AG04450 (cell line): Measurements from ENCODE around the gene CDH13. TPM values are rescaled to one million over a fixed set of nuclear protein-coding genes. Genes with fewer than 3 reads are reported as not detected.

ENCODE experiments used
- CTCF ChIA-PET: fragments of 300-600, 350-600 bp; formaldehyde crosslinking; extraction: SDS; loops from one replicate; lab custom pipeline; 2022; ENCODE audit warnings: antibody characterized with exemption, inconsistent platforms; lab: Charles Lee
- POLR2A ChIA-PET: fragments of 350-600 bp; formaldehyde crosslinking; extraction: SDS; loops from one replicate; lab custom pipeline; 2021; ENCODE audit warnings: antibody characterized with exemption, inconsistent platforms; lab: Yijun Ruan, JAX
- DNase-seq: peaks from one replicate; pipeline ENCODE4 v3.0.0-alpha.2; 2011; ENCODE audit warnings: low read depth, low spot score
- H3K27ac ChIP-seq: one replicate; pipeline ENCODE4 v1.5.1; 2012; ENCODE audit warnings: low read depth, low read length, control low read depth
- H3K27me3 ChIP-seq: one replicate; pipeline ENCODE4 v1.6.0; 2012; ENCODE audit warnings: low read length; ENCODE audit not compliant: control insufficient read depth, insufficient read depth
- H3K4me3 ChIP-seq: 2 replicates; pipeline ENCODE4 v1.5.1; 2011; ENCODE audit warnings: mild to moderate bottlenecking, low read depth, low read length, control low read depth
- H3K9me3 ChIP-seq: 2 replicates; pipeline ENCODE4 v1.5.1; 2012; ENCODE audit warnings: low read length; ENCODE audit not compliant: control insufficient read depth, insufficient read depth
- polyA plus RNA-seq: library from polyadenylated mRNA; depleted of rRNA; stranded (reverse); fragments of >200 nt; gene quantifications from 2 replicates; pipeline ENCODE4 v1.2.3, GENCODE V29; 2011
- TF ChIP-seq, protein P1 (sequence below): IDR thresholded peaks from 2 replicates; pipeline ENCODE4 v1.5.1; 2011; ENCODE audit warnings: low read depth, low read length, control low read depth, inconsistent platforms

CDH13 gene
- polyA plus RNA-seq, 1 experiment = 55.0 TPM

DNA sequence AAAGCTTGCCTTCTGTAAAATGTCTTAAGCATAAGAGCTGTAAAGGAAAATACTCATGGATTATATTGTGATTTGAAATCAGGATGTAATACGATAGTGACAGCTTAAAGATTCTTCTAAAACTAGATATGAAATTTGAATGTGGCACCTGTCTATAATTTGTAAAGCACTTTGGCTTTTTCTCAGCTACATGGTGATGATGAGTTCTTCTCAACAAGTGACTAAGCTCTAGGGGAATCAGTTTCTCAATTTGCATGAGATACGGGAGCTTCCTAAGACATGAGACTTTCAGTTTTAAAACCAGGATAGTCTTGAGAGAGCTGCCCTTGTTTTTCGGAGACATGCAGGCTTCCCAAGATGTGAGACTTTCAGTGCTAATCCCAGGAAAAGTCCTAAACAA is 439.2 kb downstream of the CDH13 start:
- DNase-seq = no peak

DNA sequence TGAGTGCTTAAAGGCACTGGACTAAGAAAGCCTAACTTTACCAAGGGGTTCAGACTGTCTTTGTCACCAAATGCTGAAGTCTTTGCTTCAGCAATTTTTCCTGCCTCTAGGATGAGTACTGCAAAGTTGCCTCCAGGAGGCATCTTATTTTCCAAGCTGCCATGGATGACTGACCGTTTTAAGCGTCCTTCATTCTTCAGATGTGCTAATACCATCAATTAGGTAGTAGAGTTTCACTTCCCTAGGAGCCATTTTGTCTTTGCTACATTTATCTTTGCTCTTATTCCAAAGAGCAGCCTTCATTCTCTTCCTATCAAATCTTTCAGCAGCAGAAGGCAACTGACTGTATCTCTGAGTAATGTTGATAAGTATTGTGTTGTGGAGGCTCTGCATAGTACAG is 440.1 kb downstream of the CDH13 start:
- TF ChIP-seq, protein P1, sequence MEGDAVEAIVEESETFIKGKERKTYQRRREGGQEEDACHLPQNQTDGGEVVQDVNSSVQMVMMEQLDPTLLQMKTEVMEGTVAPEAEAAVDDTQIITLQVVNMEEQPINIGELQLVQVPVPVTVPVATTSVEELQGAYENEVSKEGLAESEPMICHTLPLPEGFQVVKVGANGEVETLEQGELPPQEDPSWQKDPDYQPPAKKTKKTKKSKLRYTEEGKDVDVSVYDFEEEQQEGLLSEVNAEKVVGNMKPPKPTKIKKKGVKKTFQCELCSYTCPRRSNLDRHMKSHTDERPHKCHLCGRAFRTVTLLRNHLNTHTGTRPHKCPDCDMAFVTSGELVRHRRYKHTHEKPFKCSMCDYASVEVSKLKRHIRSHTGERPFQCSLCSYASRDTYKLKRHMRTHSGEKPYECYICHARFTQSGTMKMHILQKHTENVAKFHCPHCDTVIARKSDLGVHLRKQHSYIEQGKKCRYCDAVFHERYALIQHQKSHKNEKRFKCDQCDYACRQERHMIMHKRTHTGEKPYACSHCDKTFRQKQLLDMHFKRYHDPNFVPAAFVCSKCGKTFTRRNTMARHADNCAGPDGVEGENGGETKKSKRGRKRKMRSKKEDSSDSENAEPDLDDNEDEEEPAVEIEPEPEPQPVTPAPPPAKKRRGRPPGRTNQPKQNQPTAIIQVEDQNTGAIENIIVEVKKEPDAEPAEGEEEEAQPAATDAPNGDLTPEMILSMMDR = no peak
- DNase-seq = no peak
- no peak overlapping the region for H3K27ac ChIP-seq
- no peaks in the 10 kb centered on the region for H3K9me3 ChIP-seq
- ChIA-PET CTCF (no interaction called here), POLR2A (no interaction called here)
- no peaks in the 10 kb centered on the region for H3K27me3 ChIP-seq
- H3K4me3 ChIP-seq = no peak overlapping the region

More for the DNA sequence above, 439.2 kb downstream of the CDH13 start:
- TF ChIP-seq, protein P1 = no peak
- ChIA-PET POLR2A (no interaction called here), CTCF (no interaction called here)
- H3K9me3 ChIP-seq = no peaks in the 10 kb centered on the region
- no peak overlapping the region for H3K27ac ChIP-seq
- no peak overlapping the region for H3K4me3 ChIP-seq
- H3K27me3 ChIP-seq = no peaks in the 10 kb centered on the region

DNA sequence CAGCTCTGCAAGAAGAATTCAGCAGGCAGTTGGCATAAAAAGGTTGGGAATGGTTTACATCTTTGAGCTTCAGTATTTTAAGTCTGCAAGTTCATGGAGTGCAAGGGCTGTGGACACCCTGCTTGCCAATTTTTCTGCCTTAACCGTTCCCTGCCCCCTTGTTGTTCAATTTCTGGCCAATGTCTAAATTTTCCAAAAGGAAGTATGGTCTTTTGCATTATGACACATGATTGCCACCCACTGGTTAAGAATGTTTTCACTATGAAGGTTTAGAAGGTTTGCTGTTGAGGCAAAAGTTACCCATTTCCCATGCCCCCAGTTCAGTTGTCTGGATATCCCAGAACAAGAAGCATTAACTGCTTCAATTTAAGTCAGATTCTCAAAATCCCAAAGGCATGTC is 441.9 kb downstream of the CDH13 start:
- Histone ChIP-seq H3K4me3 (no peak overlapping the region), H3K27ac (no peak overlapping the region), H3K9me3 (no peaks in the 10 kb centered on the region), H3K27me3 (no peaks in the 10 kb centered on the region)
- no peak for DNase-seq
- CTCF ChIA-PET = no interaction called here
- TF ChIP-seq, protein P1 = peak; percentile 45
- POLR2A ChIA-PET = no interaction called here

DNA sequence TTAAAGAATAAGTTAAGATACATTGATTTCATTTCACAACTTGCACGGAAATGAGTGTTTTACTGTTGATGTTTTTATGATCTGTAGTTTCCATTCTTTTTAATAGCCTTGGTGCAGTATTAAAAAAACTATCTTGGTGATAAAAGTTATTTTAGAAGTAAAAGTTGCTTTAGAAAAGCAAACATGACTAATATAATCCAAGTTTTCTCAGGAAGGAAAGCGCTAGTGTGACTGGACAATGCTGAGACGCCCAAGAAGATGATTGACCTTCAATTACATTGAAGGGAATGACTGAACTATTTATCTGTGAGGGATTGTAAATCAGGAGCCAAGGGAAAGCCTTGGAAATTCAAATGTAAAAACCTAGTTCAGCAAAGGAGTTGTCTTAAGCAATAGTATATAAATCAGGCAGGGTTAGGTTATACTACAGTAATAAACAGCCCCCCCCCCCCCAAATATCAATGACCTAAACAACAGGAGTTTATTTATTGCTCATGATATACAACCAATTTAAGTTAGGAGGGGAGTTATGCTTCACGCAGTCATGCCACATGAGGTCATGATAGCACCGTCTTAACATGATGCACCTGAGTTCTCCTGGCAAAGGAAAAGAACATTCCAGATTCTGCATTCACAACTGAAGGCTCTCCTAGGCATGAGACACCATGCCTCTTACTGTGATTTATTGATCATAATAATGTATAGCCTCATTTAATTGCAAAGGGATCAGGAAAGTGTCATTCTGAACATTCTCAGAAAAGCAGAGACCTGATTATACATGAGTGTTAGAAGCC is 443.8 kb downstream of the CDH13 start:
- CTCF ChIA-PET = no interaction called here
- Histone ChIP-seq H3K4me3 (no peak overlapping the region), H3K27me3 (no peaks in the 10 kb centered on the region), H3K27ac (no peak overlapping the region), H3K9me3 (no peaks in the 10 kb centered on the region)
- TF ChIP-seq, protein P1 = no peak
- DNase-seq = no peak
- POLR2A ChIA-PET = no interaction called here

DNA sequence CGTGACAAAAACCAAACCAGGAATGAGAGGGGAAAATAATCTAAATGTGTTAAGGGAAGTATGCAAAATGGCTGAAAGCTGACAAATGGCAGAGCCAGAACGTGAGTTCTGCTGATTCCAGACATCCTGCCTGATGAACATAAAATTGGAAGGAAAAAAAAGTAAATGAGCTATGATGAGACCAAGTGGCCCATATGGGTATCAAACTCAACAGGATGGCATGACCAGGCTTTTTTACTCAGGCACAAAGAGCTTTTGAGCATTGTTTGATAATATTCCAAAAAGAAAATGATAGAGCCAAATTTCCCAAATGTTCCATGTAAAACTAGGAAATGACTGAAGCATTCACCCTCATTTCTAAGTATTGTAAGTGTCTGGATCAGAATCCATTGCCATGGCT is 449.2 kb downstream of the CDH13 start:
- CTCF ChIA-PET = no interaction called here
- TF ChIP-seq, protein P1 = no peak
- POLR2A ChIA-PET = no interaction called here
- Histone ChIP-seq H3K27me3 (no peaks in the 10 kb centered on the region), H3K4me3 (no peak overlapping the region), H3K9me3 (no peaks in the 10 kb centered on the region), H3K27ac (no peak overlapping the region)
- no peak for DNase-seq
